Karpas-422 (cell line): ENCODE data around the gene STT3B. TPM values are rescaled to one million over a fixed set of nuclear protein-coding genes. Genes with fewer than 3 reads are reported as not detected.

Experiments
- DNase-seq: peaks from one replicate; pipeline ENCODE4 v3.0.0-alpha.2; 2015
- H2AFZ ChIP-seq: fragments of 200-600 bp; sonication (generic); 2 replicates; pipeline ENCODE4 v1.6.1; 2014; ENCODE audit warnings: antibody characterized with exemption, low read length, mixed read lengths
- H3K27ac ChIP-seq: fragments of 200-600 bp; sonication (generic); 2 replicates; pipeline ENCODE4 v1.5.1; 2014; ENCODE audit warnings: mild to moderate bottlenecking, low read length, moderate library complexity
- H3K27me3 ChIP-seq: fragments of 200-600 bp; sonication (generic); 2 replicates; pipeline ENCODE4 v1.6.1; 2014; ENCODE audit warnings: low read length, mixed read lengths
- H3K36me3 ChIP-seq: fragments of 200-600 bp; sonication (generic); 2 replicates; pipeline ENCODE4 v1.6.1; 2014; ENCODE audit warnings: low read length, mixed read lengths; ENCODE audit not compliant: insufficient read depth
- H3K4me1 ChIP-seq: fragments of 200-600 bp; sonication (generic); 2 replicates; pipeline ENCODE4 v1.6.1; 2014; ENCODE audit warnings: mild to moderate bottlenecking, low read length, mixed read lengths
- H3K4me2 ChIP-seq: fragments of 200-600 bp; sonication (generic); 2 replicates; pipeline ENCODE4 v1.6.1; 2014; ENCODE audit warnings: low read length, low read depth, mild to moderate bottlenecking; ENCODE audit not compliant: poor library complexity, severe bottlenecking
- H3K4me3 ChIP-seq: fragments of 200-600 bp; sonication (generic); 2 replicates; pipeline ENCODE4 v1.5.1; 2014; ENCODE audit warnings: mild to moderate bottlenecking, antibody characterized with exemption, low read length, mixed read lengths
- H3K79me2 ChIP-seq: fragments of 200-600 bp; sonication (generic); 2 replicates; pipeline ENCODE4 v1.6.1; 2014; ENCODE audit warnings: mild to moderate bottlenecking, low read length, mixed read lengths
- H3K9ac ChIP-seq: fragments of 200-600 bp; sonication (generic); 2 replicates; pipeline ENCODE4 v1.6.0; 2014; ENCODE audit warnings: low read length
- H3K9me2 ChIP-seq: fragments of 200-600 bp; sonication (generic), shearing (Covaris generic); replicated peaks from 2 replicates; pipeline ENCODE4 v1.6.0; 2014; ENCODE audit warnings: mild to moderate bottlenecking, low read length, moderate library complexity; ENCODE audit not compliant: insufficient read depth
- H3K9me3 ChIP-seq: fragments of 300-700, 200-600 bp; sonication (generic); 2 replicates; pipeline ENCODE4 v1.6.1; 2014; ENCODE audit warnings: low read length, mixed read lengths
- H4K20me1 ChIP-seq: fragments of 200-600 bp; sonication (generic); 2 replicates; pipeline ENCODE4 v1.6.1; 2014; ENCODE audit warnings: mild to moderate bottlenecking, antibody characterized with exemption, low read length, low read depth; ENCODE audit not compliant: insufficient read depth
- total RNA-seq: library from RNA; depleted of rRNA; stranded (reverse); fragments of >200 nt; shearing (Covaris generic); gene quantifications from 2 replicates; pipeline ENCODE4 v1.2.3, GENCODE V29; 2014; ENCODE audit warnings: low replicate concordance

Gene STT3B
- total RNA-seq, 1 experiment from 2014 or later: 198 TPM

- H3K9me2 ChIP-seq: no peaks in the 10 kb centered on the region
- H3K27ac ChIP-seq: no peak overlapping the region
- H3K27me3 ChIP-seq: 0 out of 2 replicates have a peak, but pooled peaks cover 3% of the 10 kb centered on the region
- H3K4me2 ChIP-seq: no peak overlapping the region
- no peaks in the 10 kb centered on the region for H3K79me2 ChIP-seq
- no peak overlapping the region for H3K9ac ChIP-seq
- H3K4me3 ChIP-seq: no peak overlapping the region
- H3K9me3 ChIP-seq: no peaks in the 10 kb centered on the region
- no peaks in the 10 kb centered on the region for H3K36me3 ChIP-seq
- no peak for DNase-seq
- no peak overlapping the region for H2AFZ ChIP-seq
- H4K20me1 ChIP-seq: no peaks in the 10 kb centered on the region
- H3K4me1 ChIP-seq: peaks cover 27% of the 10 kb centered on the region
Measured at GRCh38 chr3:31525532-31525931, 7.2 kb upstream of the STT3B start.

GRCh38 chr3:31529421-31529820, 3.3 kb upstream of the STT3B start:
- Histone ChIP-seq H3K4me2 (no peak overlapping the region), H3K79me2 (peaks cover 14% of the 10 kb centered on the region), H3K27ac (no peak overlapping the region), H3K36me3 (no peaks in the 10 kb centered on the region), H4K20me1 (peaks cover 10% of the 10 kb centered on the region), H3K4me3 (no peak overlapping the region), H3K9ac (no peak overlapping the region), H3K9me2 (no peaks in the 10 kb centered on the region), H3K27me3 (0 out of 2 replicates have a peak, but pooled peaks cover 3% of the 10 kb centered on the region), H3K9me3 (no peaks in the 10 kb centered on the region), H3K4me1 (peaks cover 16% of the 10 kb centered on the region), H2AFZ (no peak overlapping the region)
- DNase-seq: no peak

GRCh38 chr3:31530039-31530959, 2.4 kb upstream of the STT3B start:
- H3K9ac ChIP-seq: peak overlapping the region; percentile 91; the same call in 1 of the 2 replicates
- no peaks in the 10 kb centered on the region for H3K9me2 ChIP-seq
- peaks cover 16% of the 10 kb centered on the region for H4K20me1 ChIP-seq
- H3K79me2 ChIP-seq: peaks cover 23% of the 10 kb centered on the region
- peak overlapping the region; percentile 89 for H3K4me2 ChIP-seq
- DNase-seq: peak; percentile 54
- no peak overlapping the region for H2AFZ ChIP-seq
- peaks cover 24% of the 10 kb centered on the region for H3K4me1 ChIP-seq
- H3K27ac ChIP-seq: no peak overlapping the region
- no peaks in the 10 kb centered on the region for H3K9me3 ChIP-seq
- H3K36me3 ChIP-seq: no peaks in the 10 kb centered on the region
- H3K4me3 ChIP-seq: peak overlapping the region; percentile 88
- 0 out of 2 replicates have a peak, but pooled peaks cover 3% of the 10 kb centered on the region for H3K27me3 ChIP-seq

DNA sequence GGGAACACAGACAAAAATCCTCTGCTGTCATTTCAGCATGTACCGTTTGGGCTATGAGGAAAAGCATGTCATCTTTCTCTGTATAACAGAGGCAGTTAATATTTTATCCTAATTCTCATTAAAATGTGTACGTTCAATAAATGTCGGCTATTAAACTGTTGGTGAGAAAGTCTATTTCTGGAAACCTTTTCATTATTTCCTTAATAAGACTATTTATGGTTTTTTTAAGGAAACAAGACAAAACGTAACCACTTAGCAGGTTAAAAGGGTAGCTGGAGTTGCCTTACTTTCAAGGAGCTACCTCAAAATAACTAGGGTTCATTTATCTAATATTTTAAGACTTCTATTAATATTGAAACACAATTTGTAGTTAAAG, 1.8 kb upstream of the STT3B start:
- Histone ChIP-seq H3K9me2 (no peaks in the 10 kb centered on the region), H3K4me2 (peak overlapping the region; percentile 89), H3K4me1 (peaks cover 30% of the 10 kb centered on the region), H3K36me3 (no peaks in the 10 kb centered on the region), H2AFZ (no peak overlapping the region), H3K27me3 (0 out of 2 replicates have a peak, but pooled peaks cover 3% of the 10 kb centered on the region), H3K27ac (no peak overlapping the region), H3K9me3 (no peaks in the 10 kb centered on the region), H3K4me3 (peak overlapping the region; percentile 88), H4K20me1 (peaks cover 16% of the 10 kb centered on the region), H3K9ac (peak overlapping the region; percentile 91), H3K79me2 (peaks cover 29% of the 10 kb centered on the region)
- no peak for DNase-seq

- no peaks in the 10 kb centered on the region for H3K36me3 ChIP-seq
- peaks cover 16% of the 10 kb centered on the region for H4K20me1 ChIP-seq
- H3K79me2 ChIP-seq: peaks cover 35% of the 10 kb centered on the region
- H2AFZ ChIP-seq: peak overlapping the region; percentile 29; the same call in 1 of the 2 replicates
- no peaks in the 10 kb centered on the region for H3K9me2 ChIP-seq
- H3K9me3 ChIP-seq: no peaks in the 10 kb centered on the region
- peak overlapping the region; percentile 89 for H3K27ac ChIP-seq
- H3K4me3 ChIP-seq: peak overlapping the region; percentile 88
- peak overlapping the region; percentile 91 for H3K9ac ChIP-seq
- DNase-seq: peak; percentile 51
- H3K4me1 ChIP-seq: peaks cover 36% of the 10 kb centered on the region
- peak overlapping the region; percentile 89 for H3K4me2 ChIP-seq
- H3K27me3 ChIP-seq: 0 out of 2 replicates have a peak, but pooled peaks cover 3% of the 10 kb centered on the region
Measured at GRCh38 chr3:31531452-31531991, 1.2 kb upstream of the STT3B start.

- no peaks in the 10 kb centered on the region for H3K9me2 ChIP-seq
- H3K4me1 ChIP-seq: peaks cover 41% of the 10 kb centered on the region
- peaks cover 41% of the 10 kb centered on the region for H3K79me2 ChIP-seq
- H3K9ac ChIP-seq: peak overlapping the region; percentile 91
- H3K27ac ChIP-seq: peak overlapping the region; percentile 89
- H4K20me1 ChIP-seq: peaks cover 16% of the 10 kb centered on the region
- H2AFZ ChIP-seq: peak overlapping the region; percentile 29; the same call in 1 of the 2 replicates
- H3K27me3 ChIP-seq: 0 out of 2 replicates have a peak, but pooled peaks cover 3% of the 10 kb centered on the region
- peak; percentile 99 for DNase-seq
- peak overlapping the region; percentile 88 for H3K4me3 ChIP-seq
- no peaks in the 10 kb centered on the region; the same call in 1 of the 2 replicates for H3K36me3 ChIP-seq
- no peaks in the 10 kb centered on the region for H3K9me3 ChIP-seq
- H3K4me2 ChIP-seq: peak overlapping the region; percentile 89
Measured at GRCh38 chr3:31531992-31532586, 636 bp upstream of the STT3B start.

DNA sequence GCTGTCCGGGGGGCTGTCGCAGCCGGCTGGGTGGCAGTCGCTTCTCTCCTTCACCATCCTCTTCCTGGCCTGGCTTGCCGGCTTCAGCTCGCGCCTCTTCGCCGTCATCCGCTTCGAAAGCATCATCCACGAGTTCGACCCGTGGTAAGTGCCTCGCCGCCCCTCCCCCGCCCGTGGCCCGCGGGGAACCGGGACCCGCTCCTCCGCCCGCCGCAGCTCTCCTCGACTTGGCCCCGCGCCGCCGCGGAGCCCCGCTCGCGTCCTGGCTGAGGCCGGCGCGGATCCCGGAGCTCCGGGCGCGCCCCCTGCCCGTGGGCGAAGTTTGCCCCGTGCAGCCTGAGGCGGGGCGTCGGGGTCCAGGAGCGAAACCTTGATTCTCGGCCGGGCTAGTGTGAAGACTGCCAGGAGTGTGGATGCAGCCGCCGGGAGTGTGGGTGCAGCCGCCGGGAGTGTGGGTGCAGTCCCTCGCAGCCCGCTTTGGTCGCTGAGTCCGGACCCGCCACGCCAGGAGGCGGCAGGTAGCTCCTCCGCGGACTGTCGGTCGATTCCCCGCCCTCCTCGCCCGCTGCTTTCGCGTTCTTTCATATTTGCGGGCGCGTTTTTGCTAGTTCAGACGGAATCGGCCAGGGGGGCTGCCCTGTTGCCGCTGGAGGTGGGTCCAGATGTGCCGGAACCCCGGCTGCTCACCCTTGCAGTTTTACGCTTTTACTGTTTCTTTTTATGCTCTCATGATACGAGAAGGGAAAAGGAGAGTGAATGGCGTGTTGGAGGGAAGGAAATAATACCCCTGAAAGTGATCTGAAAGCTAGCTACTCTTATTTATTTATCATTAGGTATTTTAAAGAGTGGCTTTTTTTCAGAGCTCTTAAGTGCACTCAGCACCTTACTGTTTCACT, 692 bp downstream of the STT3B start:
- DNase-seq: peak; percentile 78
- Histone ChIP-seq H3K36me3 (peaks cover 13% of the 10 kb centered on the region; the same call in 1 of the 2 replicates), H3K9me2 (no peaks in the 10 kb centered on the region), H3K79me2 (peaks cover 54% of the 10 kb centered on the region), H2AFZ (no peak overlapping the region), H3K4me3 (peak overlapping the region; percentile 88), H4K20me1 (peaks cover 17% of the 10 kb centered on the region), H3K9me3 (no peaks in the 10 kb centered on the region), H3K27me3 (0 out of 2 replicates have a peak, but pooled peaks cover 3% of the 10 kb centered on the region), H3K9ac (peak overlapping the region; percentile 91), H3K4me2 (peak overlapping the region; percentile 89), H3K4me1 (peaks cover 53% of the 10 kb centered on the region), H3K27ac (peak overlapping the region; percentile 89)
